Activated CD8-positive, alpha-beta memory T cell treated with anti-CD3 and anti-CD28 coated beads, Interleukin-2, amount 50 U/mL, for 24 hours (primary cell): ENCODE data around the gene IL2RA.
"Not testable (repeated sequence)": the region's sequence is repeated elsewhere in the genome, so short reads cannot be mapped to it uniquely, and the experiment has no call there.

ENCODE experiments used
- DNase-seq: peaks from one replicate; pipeline ENCODE4 v3.0.0-alpha.2; 2020; ENCODE audit errors: extremely low read depth

The IL2RA gene

GRCh38 chr10:6058682-6059475 is 3.3 kb downstream of the IL2RA start:
- no peak for DNase-seq

DNA sequence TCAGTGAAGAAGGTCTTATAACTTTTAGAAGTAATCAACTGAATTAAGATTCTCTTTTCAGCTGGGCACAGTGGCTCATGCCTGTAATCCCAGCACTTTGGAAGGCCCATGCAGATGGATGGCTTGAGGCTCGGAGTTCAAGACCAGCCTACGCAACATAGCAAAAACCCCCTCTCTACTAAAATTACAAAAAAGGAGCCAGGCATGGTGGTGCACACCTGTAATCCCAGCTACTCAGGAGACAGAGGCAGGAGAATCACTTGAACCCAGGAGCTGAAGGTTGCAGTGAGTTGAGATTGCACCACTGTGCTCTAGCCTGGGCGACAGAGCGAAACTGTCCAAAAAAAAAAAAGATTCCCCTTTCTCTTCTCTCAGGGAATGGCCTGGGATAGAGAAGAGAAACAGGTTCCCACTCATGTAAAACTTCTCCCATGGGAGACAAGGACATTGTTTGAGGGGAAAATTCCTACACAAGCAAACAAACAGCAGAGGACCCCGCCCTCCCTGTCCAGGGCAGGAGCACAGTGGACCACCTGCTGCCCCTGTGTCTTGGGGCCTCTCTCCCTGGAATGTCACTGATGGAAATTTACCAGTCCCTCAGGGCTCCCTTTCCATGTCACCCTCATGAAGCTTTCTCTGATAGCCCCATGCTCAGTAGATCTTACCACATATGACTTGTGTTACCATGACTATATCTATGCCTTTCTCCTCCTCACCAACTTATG is 5.6 kb downstream of the IL2RA start:
- no peak for DNase-seq

DNA sequence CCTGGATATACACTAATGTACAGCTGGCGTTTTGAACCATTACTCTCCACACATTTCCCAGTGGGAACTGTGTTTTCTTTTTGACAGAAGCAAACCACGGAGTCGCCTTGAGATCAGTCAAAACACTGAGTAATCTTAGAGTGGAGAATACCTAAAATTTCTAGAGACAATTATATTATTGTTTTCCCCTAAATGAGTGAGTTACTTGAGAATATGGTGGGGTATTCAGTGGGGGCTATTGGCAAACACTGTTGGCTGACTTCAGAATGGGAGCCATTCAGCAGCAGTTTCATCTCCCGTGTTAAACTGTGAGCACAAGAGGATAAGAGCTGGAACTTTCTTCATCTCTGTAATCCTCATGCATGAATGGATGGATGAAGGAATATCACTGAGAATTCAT is 6.2 kb downstream of the IL2RA start:
- no peak for DNase-seq

DNA sequence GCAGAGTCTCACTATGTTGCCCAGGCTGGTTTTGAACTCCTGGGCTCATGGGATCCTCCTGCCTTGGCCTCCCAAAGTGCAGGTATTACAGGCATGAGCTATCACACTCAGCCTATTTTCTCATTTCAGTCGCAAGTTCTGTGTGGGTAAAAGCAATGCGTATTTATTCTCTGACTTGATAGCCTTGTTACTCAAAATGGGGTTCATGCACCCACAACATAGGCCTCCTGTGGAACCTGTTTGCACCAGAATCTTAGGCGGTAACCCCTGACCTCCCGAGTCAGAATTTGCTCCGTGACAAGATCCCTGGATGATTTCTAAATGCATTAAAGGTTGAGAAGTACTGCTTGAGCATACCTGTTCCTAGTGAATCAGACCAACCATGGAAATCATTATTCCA is 7.3 kb downstream of the IL2RA start:
- no peak for DNase-seq

DNA sequence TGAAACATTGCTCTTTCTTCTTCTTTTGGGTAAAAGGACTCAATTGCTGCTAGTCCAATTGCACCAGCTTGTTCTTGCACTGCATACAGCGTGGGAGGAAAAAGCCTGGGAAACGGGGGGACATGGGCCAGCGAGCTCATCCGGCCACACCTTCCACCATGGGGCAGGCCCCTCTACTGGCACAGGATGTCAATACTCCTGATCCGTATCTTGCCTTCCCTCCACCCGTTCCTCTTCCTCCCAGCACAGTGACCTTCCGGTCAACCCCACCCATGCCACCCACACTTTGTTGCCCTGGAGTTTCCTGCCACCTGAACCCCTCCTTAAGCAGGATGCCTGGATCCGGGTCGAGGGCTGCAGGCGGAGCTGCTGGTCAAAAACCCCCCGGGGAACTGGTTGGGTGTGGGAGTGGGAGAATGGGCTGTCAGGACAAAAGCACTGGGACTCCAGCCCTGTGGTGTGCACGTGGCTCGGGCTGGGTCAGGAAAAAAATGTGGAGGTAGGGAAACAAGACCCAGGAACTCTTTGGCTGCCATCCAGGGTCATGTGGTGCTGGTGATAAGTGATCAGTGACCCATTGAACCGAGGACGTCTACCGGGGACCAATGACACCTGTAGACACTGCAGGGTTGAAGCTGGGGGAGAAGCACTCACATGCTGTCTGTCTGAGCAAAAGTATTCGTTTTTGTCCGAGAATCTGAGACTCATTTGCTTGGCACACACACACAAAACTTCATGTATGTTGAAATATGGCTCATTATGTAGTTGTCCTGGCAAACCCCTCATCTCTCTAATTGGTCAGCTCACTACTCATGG is 8.1 kb downstream of the IL2RA start:
- DNase-seq = no peak

DNA sequence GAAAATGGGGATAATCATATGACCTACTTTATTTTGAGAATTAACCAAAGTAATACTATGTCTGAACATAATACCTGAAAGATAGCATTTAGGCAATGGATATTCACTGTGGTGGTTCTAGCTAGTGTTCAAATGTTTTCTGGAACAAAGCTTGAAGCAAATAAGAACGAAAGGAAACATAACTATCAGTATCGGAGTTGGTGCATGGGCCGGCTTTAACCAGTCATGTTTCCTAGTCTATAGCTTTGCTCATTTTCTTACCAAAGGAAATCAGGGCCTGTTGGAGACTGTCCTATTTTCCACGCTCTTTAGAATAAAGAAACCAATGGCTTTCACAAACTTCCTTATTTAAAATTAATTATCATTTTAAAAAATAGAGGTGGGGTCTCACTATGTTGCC is 8.9 kb downstream of the IL2RA start:
- no peak for DNase-seq

GRCh38 chr10:6052247-6053221 is 9.6 kb downstream of the IL2RA start:
- peak; percentile 72 for DNase-seq

- DNase-seq = peak; percentile 90
These were observed 11.2 kb downstream of the IL2RA start for GRCh38 chr10:6050801-6051445.

DNA sequence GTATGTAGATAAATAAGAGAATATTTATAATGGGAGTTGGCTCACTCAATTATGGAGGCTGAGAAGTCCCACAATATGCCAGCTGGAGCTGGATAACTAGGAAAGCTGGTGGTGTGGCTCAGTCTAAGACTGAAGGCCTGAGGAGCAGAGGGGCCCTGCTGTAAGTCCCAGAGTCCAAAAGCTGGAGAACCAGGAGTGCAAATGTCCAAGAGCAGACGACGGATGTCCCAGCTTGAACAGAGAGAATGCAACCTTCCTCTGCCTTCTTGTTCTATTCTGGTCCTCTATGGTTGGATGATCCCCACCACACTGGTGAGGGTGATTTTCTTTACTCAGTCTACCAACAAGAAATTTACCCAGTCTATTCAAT is 13.2 kb downstream of the IL2RA start:
- no peak for DNase-seq

DNA sequence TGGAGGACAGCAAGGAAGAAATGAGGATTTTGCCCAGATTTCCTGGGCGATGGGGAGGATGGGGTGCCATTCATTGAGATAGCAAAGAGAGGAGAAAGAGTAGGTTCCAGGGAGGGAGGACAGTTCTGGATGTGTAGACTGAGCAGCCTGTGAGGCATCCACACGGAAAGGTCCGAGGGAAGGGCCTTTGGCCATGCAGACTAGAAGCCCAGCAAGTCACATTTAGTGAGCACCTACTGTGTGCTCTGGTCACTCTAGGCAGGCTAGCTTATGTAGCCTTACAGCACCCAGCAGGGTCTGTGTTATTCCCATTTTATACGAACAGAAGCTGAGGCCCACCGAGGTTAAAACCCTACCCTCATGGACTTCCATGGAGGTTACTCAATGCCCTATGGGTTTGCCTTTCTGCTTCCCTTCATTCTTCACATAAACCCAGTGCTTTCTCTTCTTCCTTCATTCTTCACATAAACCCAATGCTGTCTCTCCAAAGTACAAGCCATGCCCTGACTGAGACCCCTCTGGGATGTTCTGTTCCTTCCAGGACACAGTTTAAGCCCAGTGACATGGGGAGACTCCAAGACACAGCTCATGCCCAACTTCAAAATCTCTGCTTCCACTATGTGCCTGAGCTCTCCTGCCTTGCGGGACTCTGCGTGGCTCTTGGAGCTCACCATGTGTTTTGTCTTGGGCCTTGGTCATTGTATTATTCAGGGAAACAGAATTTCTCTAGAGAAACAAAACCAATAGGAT is 13.7 kb downstream of the IL2RA start:
- DNase-seq = no peak

- no peak for DNase-seq
These were observed 14.3 kb downstream of the IL2RA start for GRCh38 chr10:6047847-6048246.

- no peak for DNase-seq
These were observed 15.2 kb downstream of the IL2RA start for GRCh38 chr10:6046773-6047611.

DNA sequence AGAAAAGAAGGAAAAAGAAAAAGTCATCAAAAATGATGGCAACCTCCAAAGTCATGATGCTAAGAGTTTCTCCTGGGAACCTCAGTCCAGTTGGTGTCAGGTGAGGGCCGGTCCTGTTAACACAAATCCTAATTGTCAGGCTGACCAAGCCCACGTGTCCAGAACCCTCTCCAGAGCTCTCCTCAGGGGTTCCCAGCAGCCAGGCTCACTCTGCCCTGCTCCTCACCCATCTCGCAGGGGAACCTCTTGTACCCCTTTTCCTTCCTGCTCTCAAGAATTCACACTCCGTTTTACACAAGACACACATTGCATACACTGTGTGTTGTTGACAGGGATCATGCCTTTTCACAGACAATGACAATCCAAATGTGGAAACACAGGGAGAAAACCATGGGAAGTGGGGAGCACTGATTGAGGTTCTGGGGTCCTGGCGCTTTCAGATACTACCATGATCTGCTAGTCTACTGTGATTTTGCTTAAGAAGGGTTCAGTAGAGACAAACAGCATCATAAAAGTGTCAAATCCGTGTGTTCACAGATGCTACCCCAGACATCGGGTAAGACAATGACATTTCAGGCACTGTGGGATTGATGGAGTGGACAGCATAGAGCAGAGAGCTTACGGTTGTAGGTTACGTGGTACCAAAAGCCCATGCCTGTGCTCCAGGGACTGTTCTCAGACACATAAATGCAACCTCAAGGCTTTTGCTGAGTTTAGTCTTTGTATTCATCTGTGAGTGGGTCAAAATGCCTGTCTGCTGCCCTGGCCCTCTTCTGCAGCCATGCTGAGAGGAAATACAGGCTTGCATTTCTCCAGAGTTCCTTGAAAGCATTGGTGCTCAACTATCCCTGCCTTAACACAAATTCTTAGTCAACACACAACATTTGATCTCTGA is 16.0 kb downstream of the IL2RA start:
- DNase-seq = no peak

- no peak for DNase-seq
These were observed 16.8 kb downstream of the IL2RA start for GRCh38 chr10:6045314-6045848.

DNA sequence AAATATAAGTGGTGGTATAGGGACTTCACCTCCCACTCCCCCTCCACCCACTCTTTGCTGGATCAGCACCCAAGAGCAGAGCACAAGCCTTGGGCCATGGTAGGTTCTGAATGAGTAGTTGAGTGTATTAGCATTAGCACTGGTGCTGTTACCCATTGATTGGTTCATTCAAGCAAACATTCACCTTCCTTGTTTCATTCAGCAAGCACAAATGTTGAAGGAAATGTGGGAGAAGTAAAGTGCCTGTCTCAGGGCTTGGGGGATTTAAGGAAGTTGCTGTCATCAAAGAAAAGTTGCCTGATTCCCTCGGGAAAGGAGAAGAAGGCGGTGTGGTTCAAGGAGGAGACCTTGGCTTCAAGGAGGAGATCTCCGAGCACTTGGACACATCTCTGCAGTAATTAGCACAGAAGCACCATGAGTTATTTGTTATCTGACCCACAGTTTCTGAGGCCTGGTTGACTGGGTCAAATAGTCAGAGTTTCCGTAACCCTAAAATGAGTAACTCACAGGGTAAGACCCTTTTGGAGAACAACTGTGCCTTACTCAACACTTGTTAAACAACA is 17.3 kb downstream of the IL2RA start:
- no peak for DNase-seq

DNA sequence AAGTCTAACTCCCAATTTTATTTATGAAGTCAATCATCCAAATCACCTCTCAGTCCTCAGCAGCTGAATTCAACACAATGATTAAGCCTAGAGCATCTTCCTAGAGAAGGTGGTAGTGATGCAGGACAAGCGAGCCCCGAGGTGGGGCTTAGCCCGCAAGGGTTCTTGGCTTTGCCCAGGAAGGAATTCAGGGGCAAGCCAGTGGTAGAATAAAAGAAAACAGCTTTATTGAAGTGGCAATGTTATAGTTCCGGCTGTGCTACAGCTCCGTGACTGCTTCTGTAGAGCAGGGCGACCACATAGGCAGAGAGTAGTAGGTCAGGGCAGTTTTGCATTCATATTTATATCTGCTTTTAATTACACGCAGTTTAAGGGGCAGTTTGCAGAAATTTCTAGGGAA is 18.1 kb downstream of the IL2RA start:
- DNase-seq = no peak

- not testable (repeated sequence) for DNase-seq
These were observed 18.8 kb downstream of the IL2RA start for GRCh38 chr10:6043377-6043776.

GRCh38 chr10:6040205-6040604 is 22.0 kb downstream of the IL2RA start:
- DNase-seq = no peak
